ENCODE data around the gene MCRIP2. TPM values are rescaled to one million over a fixed set of nuclear protein-coding genes. Genes with fewer than 3 reads are reported as not detected.

MCRIP2 gene
- total and polyA plus RNA-seq, 12 donors = 7.1 to 253 (median 150) TPM

DNA sequence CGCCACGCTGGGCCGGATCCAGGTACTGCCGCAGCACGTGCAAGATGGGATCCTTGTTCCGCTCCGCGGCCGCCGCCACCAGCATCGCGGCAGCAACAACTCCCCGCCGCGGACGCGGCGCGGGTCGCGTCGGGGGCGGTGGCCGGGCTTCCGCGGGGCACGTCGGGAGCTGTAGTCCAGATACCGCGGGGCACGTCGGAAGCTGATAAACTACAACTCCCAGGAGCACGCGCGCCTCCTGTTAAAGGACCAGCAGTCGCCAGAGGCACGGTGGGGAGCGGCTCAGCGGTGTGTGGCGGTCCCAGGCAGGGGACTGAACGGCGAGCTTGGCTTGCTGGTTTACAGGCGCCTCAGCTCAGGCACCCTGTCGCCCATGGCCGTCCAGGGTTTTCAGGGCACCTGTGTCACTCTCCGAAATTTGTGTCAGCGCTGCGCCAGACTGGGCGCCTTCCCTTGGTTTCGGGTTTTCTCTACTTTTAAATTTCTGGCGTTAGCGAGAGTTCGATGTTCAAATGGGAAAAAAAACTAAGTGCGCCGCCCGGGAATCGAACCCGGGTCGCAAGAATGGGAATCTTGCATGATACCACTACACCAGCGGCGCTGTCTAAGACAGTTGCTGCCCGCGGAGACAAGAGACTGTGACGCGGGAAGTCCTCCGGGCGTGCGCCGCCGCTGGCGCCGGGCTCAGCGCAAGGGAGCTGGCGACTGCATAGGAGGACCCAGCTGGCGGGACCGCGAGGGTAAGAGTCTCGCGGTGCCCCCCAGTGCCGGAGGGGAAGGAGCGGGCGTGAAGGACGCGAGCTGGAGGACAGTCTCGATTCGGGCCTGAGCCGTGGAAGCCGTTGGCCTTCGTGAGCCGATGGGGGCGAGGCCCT is 5.2 kb upstream of the MCRIP2 start, which contains the start of gene METTL26:
METTL26 (minus strand) TSS at position 100 of the 875 bp plus-strand sequence; CDS start at position 85, 15 bp downstream.
- Histone ChIP-seq H3K9me3 (replicated peaks in 1 of 3) (no peaks in the 10 kb centered on the region), H3K36me3 (replicated peaks in 1 of 2) (no peaks in the 10 kb centered on the region), H3K27ac (peak within 1 kb of the TSS; percentile 84 to 98 (median 98)), H3K4me3 (peak within 1 kb of the TSS; percentile 62 to 91 (median 68)), H3K4me1 (replicated peaks in 1 of 2) (peaks cover 29 to 30% of the 10 kb centered on the region in 2 donors), H3K27me3 (no peaks in the 10 kb centered on the region)
- intact Hi-C loops (cut with DNase I) = no loop called here
- DNase-seq = peak; percentile 93 to 98 (median 97)
- WGBS, 4 donors = 0 to 2% (median 0%) methylated on average over 26 to 91 of the region's 91 CpGs
- TF ChIP-seq POLR2A (IDR thresholded peaks at IDR 0.05) = peak; percentile 35 to 55
- TF ChIP-seq, protein P1, sequence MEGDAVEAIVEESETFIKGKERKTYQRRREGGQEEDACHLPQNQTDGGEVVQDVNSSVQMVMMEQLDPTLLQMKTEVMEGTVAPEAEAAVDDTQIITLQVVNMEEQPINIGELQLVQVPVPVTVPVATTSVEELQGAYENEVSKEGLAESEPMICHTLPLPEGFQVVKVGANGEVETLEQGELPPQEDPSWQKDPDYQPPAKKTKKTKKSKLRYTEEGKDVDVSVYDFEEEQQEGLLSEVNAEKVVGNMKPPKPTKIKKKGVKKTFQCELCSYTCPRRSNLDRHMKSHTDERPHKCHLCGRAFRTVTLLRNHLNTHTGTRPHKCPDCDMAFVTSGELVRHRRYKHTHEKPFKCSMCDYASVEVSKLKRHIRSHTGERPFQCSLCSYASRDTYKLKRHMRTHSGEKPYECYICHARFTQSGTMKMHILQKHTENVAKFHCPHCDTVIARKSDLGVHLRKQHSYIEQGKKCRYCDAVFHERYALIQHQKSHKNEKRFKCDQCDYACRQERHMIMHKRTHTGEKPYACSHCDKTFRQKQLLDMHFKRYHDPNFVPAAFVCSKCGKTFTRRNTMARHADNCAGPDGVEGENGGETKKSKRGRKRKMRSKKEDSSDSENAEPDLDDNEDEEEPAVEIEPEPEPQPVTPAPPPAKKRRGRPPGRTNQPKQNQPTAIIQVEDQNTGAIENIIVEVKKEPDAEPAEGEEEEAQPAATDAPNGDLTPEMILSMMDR (IDR thresholded peaks at IDR 0.05) = peak in 1 of 6 experiments; percentile 25

DNA sequence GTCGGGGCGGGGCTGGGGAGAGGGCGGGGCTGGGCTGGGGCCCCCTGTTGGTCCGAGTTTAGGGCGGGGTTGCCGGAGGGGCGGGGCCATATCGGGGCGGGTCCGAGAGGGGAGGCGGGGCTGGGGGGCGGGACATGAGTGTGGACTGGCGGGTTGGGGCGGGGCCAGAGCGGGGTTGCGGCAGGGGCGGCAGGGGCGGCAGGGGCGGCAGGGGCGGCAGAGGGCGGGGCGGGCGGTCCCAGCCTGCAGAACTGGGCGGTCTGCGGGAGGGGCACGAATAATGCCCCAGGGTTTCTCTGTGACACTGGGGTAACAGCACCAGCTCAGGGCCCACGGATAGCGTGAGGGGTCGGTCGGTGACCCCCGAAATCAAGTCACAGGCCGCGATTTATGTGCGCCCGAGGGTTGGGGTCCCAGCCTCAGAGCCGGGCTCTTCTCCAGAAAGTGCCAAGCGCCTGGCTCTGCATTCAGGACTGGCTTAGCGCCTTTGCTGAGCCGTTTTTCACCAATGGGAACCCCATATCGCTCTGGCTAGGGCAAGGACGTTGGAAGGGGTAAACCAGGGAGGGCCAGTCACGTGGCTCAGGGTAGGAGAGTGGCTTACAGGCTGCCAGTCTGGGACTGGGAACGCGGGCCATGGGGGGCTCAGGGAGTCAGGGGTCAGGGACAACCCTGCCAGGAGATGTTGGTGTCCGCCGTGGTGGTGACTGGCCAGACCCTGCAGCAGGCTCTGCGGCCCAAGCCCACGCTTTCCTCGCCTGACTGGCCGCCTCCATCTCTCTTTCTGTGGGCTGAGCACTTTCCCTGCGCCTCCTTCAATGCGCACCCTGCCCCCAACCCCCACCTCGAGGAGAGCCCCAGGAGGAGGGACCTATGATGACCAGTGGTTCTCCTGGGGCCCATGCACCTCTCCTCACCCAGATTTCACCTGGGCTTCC is 4.3 kb upstream of the MCRIP2 start:
- Histone ChIP-seq H3K9me3 (replicated peaks in 1 of 3) (no peaks in the 10 kb centered on the region), H3K4me3 (peak overlapping the region in 2 of 4 donors; percentile 68 to 91), H3K27ac (peak overlapping the region; percentile 98), H3K4me1 (replicated peaks in 1 of 2) (peaks cover 29 to 30% of the 10 kb centered on the region in 2 donors), H3K27me3 (no peaks in the 10 kb centered on the region), H3K36me3 (replicated peaks in 1 of 2) (no peaks in the 10 kb centered on the region)
- peak; percentile 92 to 95 (median 95) for DNase-seq
- intact Hi-C loops (cut with DNase I) = no loop called here
- 7 to 29% (median 11%) methylated on average over 3 to 53 of the region's 53 CpGs for WGBS, 4 donors
- TF ChIP-seq POLR2A (IDR thresholded peaks at IDR 0.05) = peak in 1 of 2 donors; percentile 40
- TF ChIP-seq, protein P1 (IDR thresholded peaks at IDR 0.05) = no peak

DNA sequence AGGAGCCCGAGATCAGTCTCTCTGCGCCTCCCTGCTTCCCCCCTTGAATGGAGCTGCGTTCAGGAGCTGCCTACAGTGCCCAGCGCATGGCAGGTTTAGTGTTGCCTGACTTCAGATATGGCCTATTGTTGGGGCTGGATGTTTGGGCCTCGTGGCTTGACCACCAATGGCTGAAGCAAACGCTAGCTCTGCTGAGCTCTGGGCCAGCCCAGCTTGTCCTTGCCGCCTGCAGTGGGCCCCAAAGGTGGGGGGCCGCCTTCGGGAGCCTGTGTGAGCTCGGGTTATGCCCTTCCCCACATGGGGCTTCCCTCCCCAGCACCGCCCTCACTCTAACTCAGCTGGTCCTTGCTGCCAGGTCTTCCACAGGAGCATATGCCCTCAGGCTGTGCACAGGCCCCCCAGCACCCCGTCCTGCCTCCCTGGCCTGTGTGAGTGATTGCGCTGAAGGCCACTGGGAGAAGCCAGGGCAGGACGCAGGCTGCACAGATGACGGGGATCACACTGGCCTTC is 3.5 kb upstream of the MCRIP2 start:
- TF ChIP-seq, protein P1 (IDR thresholded peaks at IDR 0.05) = no peak
- peak in 1 of 2 donors; percentile 83 for TF ChIP-seq POLR2A (IDR thresholded peaks at IDR 0.05)
- Histone ChIP-seq H3K27me3 (no peaks in the 10 kb centered on the region), H3K4me3 (no peak overlapping the region), H3K9me3 (replicated peaks in 1 of 3) (no peaks in the 10 kb centered on the region), H3K4me1 (replicated peaks in 1 of 2) (peaks cover 36 to 38% of the 10 kb centered on the region in 2 donors), H3K36me3 (replicated peaks in 1 of 2) (no peaks in the 10 kb centered on the region), H3K27ac (peak overlapping the region; percentile 87 to 98 (median 98))
- intact Hi-C loops (cut with DNase I) = no loop called here
- 44 to 66% (median 46%) methylated on average over 10 to 15 of the region's 15 CpGs; no CpG with 5 or more reads in 1 of the 4 donors for WGBS, 4 donors
- peak in 6 of 7 donors; percentile 84 to 92 (median 88) for DNase-seq

All from adrenal gland (tissue), 12 donors.